Measurements from ENCODE around the gene SKI. TPM values are rescaled to one million over a fixed set of nuclear protein-coding genes. Genes with fewer than 3 reads are reported as not detected.

The SKI gene
- total and polyA plus RNA-seq, 9 of the 15 experiments (the other 6 are each of a cell fraction or from before 2014, with no cell fraction given) = 0.10 to 60.5 (median 4.6) TPM

DNA sequence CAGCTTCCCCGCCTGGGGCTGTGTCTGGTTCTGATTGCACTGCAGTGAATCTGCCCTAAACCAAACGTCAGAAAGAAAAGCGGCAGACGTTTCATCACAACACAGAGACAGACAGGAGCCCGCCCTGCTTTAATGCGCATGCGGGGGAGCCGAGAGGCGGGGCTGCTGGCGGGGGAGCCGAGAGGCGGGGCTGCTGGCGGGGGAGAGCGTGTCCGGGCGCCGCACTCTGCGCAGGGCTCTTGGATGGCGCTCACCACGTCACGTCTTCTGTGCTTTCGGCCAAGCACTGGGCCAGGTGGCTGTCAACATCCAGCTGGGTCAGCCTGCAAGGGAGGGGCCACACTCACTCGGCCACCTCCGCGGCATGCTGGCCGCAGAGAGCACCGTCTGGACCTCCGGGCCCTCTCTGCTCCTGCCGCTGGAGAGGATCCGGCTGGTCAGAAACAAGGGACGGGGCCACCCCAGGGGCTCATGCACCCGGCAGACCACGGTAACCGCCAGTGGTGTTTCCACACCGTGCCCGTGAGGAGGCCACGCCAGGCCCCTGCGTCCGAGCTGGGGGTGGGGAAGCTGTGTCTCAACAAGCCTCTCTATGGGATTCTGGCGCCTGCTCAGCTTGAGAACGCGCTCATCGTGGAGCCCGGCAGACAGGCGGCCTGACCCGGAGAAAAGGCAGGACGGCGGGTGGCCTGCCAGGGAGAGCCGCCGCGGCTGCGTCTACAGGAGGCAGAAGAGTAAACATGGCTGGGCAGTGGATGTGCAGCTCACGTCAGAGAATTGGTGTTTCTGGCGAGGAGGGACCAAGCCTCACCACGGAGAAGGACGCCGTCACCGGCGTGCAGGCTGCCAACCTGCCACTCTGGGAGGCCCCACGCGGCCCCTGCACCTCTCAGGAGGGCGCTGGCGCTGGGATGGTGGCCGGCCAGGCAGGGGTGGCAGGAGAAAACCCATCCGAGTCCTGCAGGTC lies 38.4 kb upstream of the SKI start (continued):
- TF ChIP-seq ZNF57 (CRISPR knock-in tag; IDR thresholded peaks at IDR 0.05) = no peak
- no peak for TF ChIP-seq PTTG1 (tag; IDR thresholded peaks at IDR 0.05; ENCODE audit: low read depth)
- TF ChIP-seq BRCA1 (IDR thresholded peaks at IDR 0.05) = no peak
- no peak for TF ChIP-seq BRCA1 (CRISPR knock-in tag; IDR thresholded peaks at IDR 0.05)
- TF ChIP-seq E2F1 (CRISPR knock-in tag; IDR thresholded peaks at IDR 0.05) = peak; percentile 78
- no peak for TF ChIP-seq SNRNP70 (optimal IDR thresholded peaks at IDR 0.05; ENCODE audit: low read depth, low read length)
- TF ChIP-seq GABPB2 (CRISPR knock-in tag; conservative IDR thresholded peaks at IDR 0.05) = no peak
- no peak for TF ChIP-seq ZNF77 (CRISPR knock-in tag; IDR thresholded peaks at IDR 0.05)
- no peak for TF ChIP-seq TCF15 (CRISPR knock-in tag; IDR thresholded peaks at IDR 0.05)
- TF ChIP-seq, protein P1, sequence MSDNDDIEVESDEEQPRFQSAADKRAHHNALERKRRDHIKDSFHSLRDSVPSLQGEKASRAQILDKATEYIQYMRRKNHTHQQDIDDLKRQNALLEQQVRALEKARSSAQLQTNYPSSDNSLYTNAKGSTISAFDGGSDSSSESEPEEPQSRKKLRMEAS (CRISPR knock-in tag; IDR thresholded peaks at IDR 0.05) = peak; percentile 88
- no peak; the same call in 1 of the 2 replicates for TF ChIP-seq KAT7 (CRISPR knock-in tag; IDR thresholded peaks at IDR 0.05; ENCODE audit: borderline replicate concordance)
- TF ChIP-seq ZNF12 (CRISPR knock-in tag; IDR thresholded peaks at IDR 0.05) = no peak
- no peak for TF ChIP-seq SIN3B (IDR thresholded peaks at IDR 0.05; ENCODE audit: low read depth)
- TF ChIP-seq SFPQ (IDR thresholded peaks at IDR 0.05; ENCODE audit: low read depth, low read length) = no peak
- TF ChIP-seq ZNF282 (CRISPR knock-in tag; IDR thresholded peaks at IDR 0.05) = no peak
- peak; percentile 90 for TF ChIP-seq CCNT2 (IDR thresholded peaks at IDR 0.05; ENCODE audit: borderline replicate concordance, extremely low read depth, insufficient read length, low read depth, low read length)
- peak; percentile 33; the same call in 1 of the 2 replicates for TF ChIP-seq AFF4 (CRISPR knock-in tag; IDR thresholded peaks at IDR 0.05)
- peak in 1 of 2 experiments; percentile 11; a peak in 1 of 4 replicates for TF ChIP-seq SRF (CRISPR knock-in tag; IDR thresholded peaks at IDR 0.05)
- TF ChIP-seq ZKSCAN8 (CRISPR knock-in tag; IDR thresholded peaks at IDR 0.05) = no peak
- TF ChIP-seq ZNF354B (CRISPR knock-in tag; IDR thresholded peaks at IDR 0.05) = no peak

Measured in K562 (cell line).